ENCODE measurements around the gene MCU.
"Not testable (repeated sequence)": the region's sequence is repeated elsewhere in the genome, so short reads cannot be mapped to it uniquely, and the experiment has no call there.

Gene MCU

GRCh38 chr10:72921147-72921683, 229.3 kb downstream of the MCU start:
- H3K27ac ChIP-seq (ENCODE audit: low read depth, low read length); H3K4me3 ChIP-seq (ENCODE audit: low read depth, low read length); H3K27me3 ChIP-seq (ENCODE audit: control insufficient read depth, insufficient read depth, low read length); H3K36me3 ChIP-seq (ENCODE audit: control insufficient read depth, insufficient read depth, low read length); H3K4me1 ChIP-seq (ENCODE audit: control insufficient read depth, insufficient read depth, low read length); H3K9me3 ChIP-seq (ENCODE audit: control insufficient read depth, insufficient read depth, low read depth, low read length); H3K9ac ChIP-seq (ENCODE audit: low read length): not testable (repeated sequence)

GRCh38 chr10:72924351-72924750, 232.4 kb downstream of the MCU start:
- 0 out of 2 replicates have a peak, but pooled peaks cover 3% of the 10 kb centered on the region for H3K9me3 ChIP-seq (ENCODE audit: control insufficient read depth, insufficient read depth, low read depth, low read length)
- H3K4me3 ChIP-seq (ENCODE audit: low read depth, low read length): no peak overlapping the region
- H3K9ac ChIP-seq (ENCODE audit: low read length): no peak overlapping the region
- no peak overlapping the region for H3K27ac ChIP-seq (ENCODE audit: low read depth, low read length)
- no peaks in the 10 kb centered on the region for H3K4me1 ChIP-seq (ENCODE audit: control insufficient read depth, insufficient read depth, low read length)
- H3K36me3 ChIP-seq (ENCODE audit: control insufficient read depth, insufficient read depth, low read length): no peaks in the 10 kb centered on the region
- no peaks in the 10 kb centered on the region for H3K27me3 ChIP-seq (ENCODE audit: control insufficient read depth, insufficient read depth, low read length)

- Histone ChIP-seq H3K27ac (ENCODE audit: low read depth, low read length) (no peak overlapping the region), H3K9ac (ENCODE audit: low read length) (no peak overlapping the region), H3K4me3 (ENCODE audit: low read depth, low read length) (no peak overlapping the region), H3K4me1 (ENCODE audit: control insufficient read depth, insufficient read depth, low read length) (no peaks in the 10 kb centered on the region), H3K9me3 (ENCODE audit: control insufficient read depth, insufficient read depth, low read depth, low read length) (0 out of 2 replicates have a peak, but pooled peaks cover 3% of the 10 kb centered on the region), H3K36me3 (ENCODE audit: control insufficient read depth, insufficient read depth, low read length) (no peaks in the 10 kb centered on the region), H3K27me3 (ENCODE audit: control insufficient read depth, insufficient read depth, low read length) (no peaks in the 10 kb centered on the region)
Observed at GRCh38 chr10:72925951-72926465, 234.1 kb downstream of the MCU start.

GRCh38 chr10:72927485-72927884, 235.5 kb downstream of the MCU start:
- Histone ChIP-seq H3K4me3 (ENCODE audit: low read depth, low read length) (no peak overlapping the region), H3K27ac (ENCODE audit: low read depth, low read length) (no peak overlapping the region), H3K9ac (ENCODE audit: low read length) (no peak overlapping the region)

GRCh38 chr10:72928798-72929197, 236.9 kb downstream of the MCU start:
- no peaks in the 10 kb centered on the region for H3K27me3 ChIP-seq (ENCODE audit: control insufficient read depth, insufficient read depth, low read length)
- no peaks in the 10 kb centered on the region for H3K36me3 ChIP-seq (ENCODE audit: control insufficient read depth, insufficient read depth, low read length)
- H3K4me1 ChIP-seq (ENCODE audit: control insufficient read depth, insufficient read depth, low read length): no peaks in the 10 kb centered on the region
- H3K9me3 ChIP-seq (ENCODE audit: control insufficient read depth, insufficient read depth, low read depth, low read length): no peaks in the 10 kb centered on the region
- no peak overlapping the region for H3K9ac ChIP-seq (ENCODE audit: low read length)
- no peak overlapping the region for H3K4me3 ChIP-seq (ENCODE audit: low read depth, low read length)
- H3K27ac ChIP-seq (ENCODE audit: low read depth, low read length): no peak overlapping the region

More at GRCh38 chr10:72927485-72927884, 235.5 kb downstream of the MCU start:
- Histone ChIP-seq H3K36me3 (ENCODE audit: control insufficient read depth, insufficient read depth, low read length) (no peaks in the 10 kb centered on the region), H3K9me3 (ENCODE audit: control insufficient read depth, insufficient read depth, low read depth, low read length) (no peaks in the 10 kb centered on the region), H3K27me3 (ENCODE audit: control insufficient read depth, insufficient read depth, low read length) (no peaks in the 10 kb centered on the region), H3K4me1 (ENCODE audit: control insufficient read depth, insufficient read depth, low read length) (no peaks in the 10 kb centered on the region)

- H3K27me3 ChIP-seq (ENCODE audit: control insufficient read depth, insufficient read depth, low read length): no peaks in the 10 kb centered on the region
- no peaks in the 10 kb centered on the region for H3K9me3 ChIP-seq (ENCODE audit: control insufficient read depth, insufficient read depth, low read depth, low read length)
- no peaks in the 10 kb centered on the region for H3K36me3 ChIP-seq (ENCODE audit: control insufficient read depth, insufficient read depth, low read length)
- no peak overlapping the region for H3K27ac ChIP-seq (ENCODE audit: low read depth, low read length)
- H3K4me3 ChIP-seq (ENCODE audit: low read depth, low read length): no peak overlapping the region
- H3K4me1 ChIP-seq (ENCODE audit: control insufficient read depth, insufficient read depth, low read length): no peaks in the 10 kb centered on the region
- no peak overlapping the region for H3K9ac ChIP-seq (ENCODE audit: low read length)
Observed at GRCh38 chr10:72930276-72930675, 238.3 kb downstream of the MCU start.

GRCh38 chr10:72932259-72933015, 240.5 kb downstream of the MCU start:
- Histone ChIP-seq H3K9me3 (ENCODE audit: control insufficient read depth, insufficient read depth, low read depth, low read length) (no peaks in the 10 kb centered on the region), H3K27me3 (ENCODE audit: control insufficient read depth, insufficient read depth, low read length) (no peaks in the 10 kb centered on the region), H3K27ac (ENCODE audit: low read depth, low read length) (no peak overlapping the region), H3K4me3 (ENCODE audit: low read depth, low read length) (no peak overlapping the region), H3K9ac (ENCODE audit: low read length) (no peak overlapping the region), H3K4me1 (ENCODE audit: control insufficient read depth, insufficient read depth, low read length) (no peaks in the 10 kb centered on the region), H3K36me3 (ENCODE audit: control insufficient read depth, insufficient read depth, low read length) (no peaks in the 10 kb centered on the region)

GRCh38 chr10:72935361-72935760, 243.4 kb downstream of the MCU start:
- no peak overlapping the region for H3K27ac ChIP-seq (ENCODE audit: low read depth, low read length)
- no peaks in the 10 kb centered on the region for H3K4me1 ChIP-seq (ENCODE audit: control insufficient read depth, insufficient read depth, low read length)
- no peaks in the 10 kb centered on the region for H3K36me3 ChIP-seq (ENCODE audit: control insufficient read depth, insufficient read depth, low read length)
- H3K9me3 ChIP-seq (ENCODE audit: control insufficient read depth, insufficient read depth, low read depth, low read length): no peaks in the 10 kb centered on the region
- no peak overlapping the region for H3K9ac ChIP-seq (ENCODE audit: low read length)
- H3K27me3 ChIP-seq (ENCODE audit: control insufficient read depth, insufficient read depth, low read length): no peaks in the 10 kb centered on the region
- no peak overlapping the region for H3K4me3 ChIP-seq (ENCODE audit: low read depth, low read length)

All from HUES6 (cell line).